Inferior parietal cortex (tissue), 1 donor: Measurements from ENCODE around the gene CGA.
A peak's percentile ranks its signal among the peaks of the same experiment; 100 is the strongest.
"Not testable (repeated sequence)": the region's sequence is repeated elsewhere in the genome, so short reads cannot be mapped to it uniquely, and the experiment has no call there.

Source experiments
- DNase-seq: peaks from one replicate; pipeline ENCODE4 v3.0.0-alpha.2; 2016; ENCODE audit errors: extremely low spot score

The CGA gene

GRCh38 chr6:87095087-87095509, at the start of gene CGA:
TSS of gene CGA (minus strand) at chr6:87095106. CDS start at chr6:87088200, 6,906 bp downstream.
- no peak for DNase-seq

GRCh38 chr6:87139927-87140326, 45.0 kb upstream of the CGA start:
- DNase-seq, result not testable (repeated sequence)

GRCh38 chr6:87139236-87139635, 44.3 kb upstream of the CGA start:
- peak; percentile 57 for DNase-seq

- no peak for DNase-seq
Observed at GRCh38 chr6:87136963-87137362, 42.1 kb upstream of the CGA start.

- DNase-seq, result no peak
Observed at GRCh38 chr6:87127737-87128136, 32.8 kb upstream of the CGA start.

GRCh38 chr6:87126501-87126900, 31.6 kb upstream of the CGA start:
- DNase-seq, result no peak

- DNase-seq, result no peak
Observed at GRCh38 chr6:87124074-87124473, 29.2 kb upstream of the CGA start.

- no peak for DNase-seq
Observed at GRCh38 chr6:87122477-87122876, 27.6 kb upstream of the CGA start.

- no peak for DNase-seq
Observed at GRCh38 chr6:87118054-87118453, 23.1 kb upstream of the CGA start.

- no peak for DNase-seq
Observed at GRCh38 chr6:87116922-87117321, 22.0 kb upstream of the CGA start.

- no peak for DNase-seq
Observed at GRCh38 chr6:87115402-87116135, 20.7 kb upstream of the CGA start.

GRCh38 chr6:87110636-87111035, 15.7 kb upstream of the CGA start:
- no peak for DNase-seq

GRCh38 chr6:87105823-87106222, 10.9 kb upstream of the CGA start:
- no peak for DNase-seq

GRCh38 chr6:87104667-87105066, 9.8 kb upstream of the CGA start:
- no peak for DNase-seq

- no peak for DNase-seq
Observed at GRCh38 chr6:87103977-87104601, 9.2 kb upstream of the CGA start.

- DNase-seq, result no peak
Observed at GRCh38 chr6:87102151-87102621, 7.3 kb upstream of the CGA start.

- DNase-seq, result no peak
Observed at GRCh38 chr6:87101067-87101466, 6.2 kb upstream of the CGA start.

- no peak for DNase-seq
Observed at GRCh38 chr6:87100216-87100615, 5.3 kb upstream of the CGA start.

- no peak for DNase-seq
Observed at GRCh38 chr6:87099472-87099871, 4.6 kb upstream of the CGA start.

GRCh38 chr6:87094576-87094975, 330 bp downstream of the CGA start:
- no peak for DNase-seq

- DNase-seq, result no peak
Observed at GRCh38 chr6:87093651-87094050, 1.3 kb downstream of the CGA start.

- no peak for DNase-seq
Observed at GRCh38 chr6:87093199-87093598, 1.7 kb downstream of the CGA start.

GRCh38 chr6:87092435-87092834, 2.5 kb downstream of the CGA start:
- no peak for DNase-seq
